ENCODE results near the gene TANGO6.
"Not testable (repeated sequence)": the region's sequence is repeated elsewhere in the genome, so short reads cannot be mapped to it uniquely, and the experiment has no call there.

Gene TANGO6

DNA sequence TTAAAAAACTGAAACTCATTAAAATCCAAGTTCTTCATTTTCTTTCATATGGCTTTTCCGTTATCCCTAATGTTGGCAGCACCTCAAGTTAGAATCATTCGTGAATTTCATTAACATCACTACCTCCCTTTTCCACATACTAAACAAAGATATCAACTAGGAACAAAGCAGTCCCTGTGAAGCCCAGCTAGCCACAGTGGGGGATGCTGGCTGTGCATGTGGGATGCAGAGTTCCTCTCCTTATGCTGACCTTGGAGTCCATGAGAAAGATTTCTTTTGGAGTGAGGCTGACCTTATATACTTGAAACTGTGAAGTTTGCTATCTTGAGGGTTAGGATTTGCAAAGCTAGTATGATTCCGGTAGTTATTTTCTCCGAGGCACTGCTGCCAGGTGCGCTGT, 117.6 kb downstream of the TANGO6 start:
- no peak for DNase-seq (ENCODE audit: low read depth in 4 of 4, low spot score in 1 of 4)

DNA sequence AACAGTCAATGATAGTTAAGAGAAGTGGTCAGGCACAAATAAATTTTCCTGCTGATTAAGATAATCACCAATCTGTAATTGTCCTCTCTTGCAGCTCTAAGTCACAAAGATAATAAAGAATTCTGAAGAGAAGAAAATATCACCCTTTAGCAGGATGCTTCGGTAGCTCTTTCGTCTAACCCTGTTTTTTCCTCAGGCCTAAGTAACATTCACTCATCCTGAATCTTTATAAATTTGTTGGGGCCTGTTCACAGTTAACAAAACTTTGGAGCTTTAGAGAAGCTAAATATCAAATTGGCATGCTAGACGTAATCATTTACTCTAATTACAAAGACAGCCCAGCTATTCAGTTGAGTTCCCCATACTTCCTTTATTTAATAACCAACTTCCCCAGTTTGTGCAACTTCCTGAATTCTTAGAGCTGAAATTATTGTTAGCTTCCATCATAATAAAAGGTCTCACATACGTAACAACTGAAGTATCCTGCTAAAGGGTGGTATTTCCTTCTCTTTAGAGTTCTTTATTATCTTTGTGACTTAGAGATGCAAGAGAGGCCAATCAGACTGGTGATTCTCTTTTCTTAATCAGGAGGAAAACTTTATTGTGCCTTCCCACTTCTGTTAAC, 118.6 kb downstream of the TANGO6 start:
- DNase-seq (ENCODE audit: low read depth in 4 of 4, low spot score in 1 of 4): no peak

- DNase-seq (ENCODE audit: low read depth in 4 of 4, low spot score in 1 of 4): no peak
Observed at GRCh38 chr16:68969338-68969737, 126.0 kb downstream of the TANGO6 start.

GRCh38 chr16:68972013-68972412, 128.7 kb downstream of the TANGO6 start:
- no peak for DNase-seq (ENCODE audit: low read depth in 4 of 4, low spot score in 1 of 4)

DNA sequence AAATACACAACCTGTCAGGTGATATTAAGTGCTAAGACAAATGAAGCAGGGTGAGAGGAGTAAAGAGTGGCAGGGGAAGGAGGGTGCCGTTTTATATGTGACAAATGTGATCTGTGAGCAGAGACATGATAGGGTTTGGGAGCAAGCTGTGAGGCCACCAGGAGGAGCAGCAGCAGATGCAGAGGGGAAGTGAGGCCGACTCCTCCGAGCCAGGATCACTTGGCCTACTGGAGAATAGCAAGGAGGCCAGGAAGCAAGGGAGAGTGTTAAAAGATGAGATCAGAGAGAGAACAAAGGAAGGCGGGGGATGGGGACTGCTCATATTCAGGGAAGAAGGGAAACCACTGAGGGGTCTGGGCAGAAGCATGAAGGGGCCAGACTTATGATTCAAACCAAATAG, 129.4 kb downstream of the TANGO6 start:
- DNase-seq (ENCODE audit: low read depth in 4 of 4, low spot score in 1 of 4): no peak

DNA sequence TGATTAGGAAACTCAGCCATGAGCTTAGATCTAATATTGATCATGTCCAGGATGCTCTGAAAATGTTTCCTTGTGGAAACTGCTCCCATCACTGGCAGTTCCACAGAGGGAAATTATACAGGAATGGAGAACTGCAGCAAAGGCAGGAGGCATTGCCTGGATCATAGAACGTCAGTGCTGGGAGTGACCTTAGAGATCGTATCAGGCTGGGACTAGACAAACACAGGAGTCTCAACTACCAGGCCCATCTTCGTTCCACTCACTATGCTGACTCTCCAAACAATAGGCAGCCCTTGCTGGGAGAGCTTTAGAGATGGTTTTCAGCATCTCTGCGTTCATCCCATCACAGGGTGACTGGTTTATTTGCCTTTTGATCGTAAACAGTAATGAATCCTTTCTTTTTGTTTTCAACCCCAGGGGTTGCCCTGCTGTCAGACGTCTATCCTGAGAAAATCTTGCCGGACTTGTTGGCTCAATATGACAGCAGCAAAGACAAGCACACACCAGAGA, 130.3 kb downstream of the TANGO6 start:
- DNase-seq (ENCODE audit: low read depth in 4 of 4, low spot score in 1 of 4): no peak

DNA sequence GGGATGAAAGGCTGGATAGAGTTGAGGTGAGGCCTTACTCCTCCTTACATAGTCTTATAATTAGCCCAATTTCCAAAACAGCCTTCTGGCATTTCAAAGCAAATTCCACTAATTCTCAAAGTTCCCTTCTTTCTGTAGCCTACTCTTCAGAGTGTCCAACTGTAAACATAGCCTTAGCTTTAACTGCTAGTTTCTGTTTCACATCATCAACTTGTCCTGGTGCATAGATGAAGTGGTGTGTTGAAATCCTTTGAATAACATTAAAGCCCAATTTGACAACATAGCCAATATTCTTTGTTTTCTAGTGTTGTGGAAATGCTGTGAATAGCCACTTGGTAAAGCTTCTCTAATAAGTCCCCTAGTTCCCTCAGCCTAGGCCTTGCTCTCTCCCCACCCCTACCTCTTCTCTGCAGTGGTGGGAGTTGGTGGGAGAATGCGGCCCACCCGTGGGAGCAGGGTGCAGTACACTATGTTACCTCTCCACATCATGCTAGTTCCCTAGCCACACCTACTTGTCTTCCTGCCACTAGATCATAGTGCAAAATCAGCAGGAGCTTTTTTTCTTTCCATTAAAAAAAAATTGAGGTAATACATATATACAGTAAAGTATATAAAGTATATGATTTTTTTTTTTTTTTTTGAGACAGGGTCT, 135.1 kb downstream of the TANGO6 start:
- no peak for DNase-seq (ENCODE audit: low read depth in 4 of 4, low spot score in 1 of 4)

DNA sequence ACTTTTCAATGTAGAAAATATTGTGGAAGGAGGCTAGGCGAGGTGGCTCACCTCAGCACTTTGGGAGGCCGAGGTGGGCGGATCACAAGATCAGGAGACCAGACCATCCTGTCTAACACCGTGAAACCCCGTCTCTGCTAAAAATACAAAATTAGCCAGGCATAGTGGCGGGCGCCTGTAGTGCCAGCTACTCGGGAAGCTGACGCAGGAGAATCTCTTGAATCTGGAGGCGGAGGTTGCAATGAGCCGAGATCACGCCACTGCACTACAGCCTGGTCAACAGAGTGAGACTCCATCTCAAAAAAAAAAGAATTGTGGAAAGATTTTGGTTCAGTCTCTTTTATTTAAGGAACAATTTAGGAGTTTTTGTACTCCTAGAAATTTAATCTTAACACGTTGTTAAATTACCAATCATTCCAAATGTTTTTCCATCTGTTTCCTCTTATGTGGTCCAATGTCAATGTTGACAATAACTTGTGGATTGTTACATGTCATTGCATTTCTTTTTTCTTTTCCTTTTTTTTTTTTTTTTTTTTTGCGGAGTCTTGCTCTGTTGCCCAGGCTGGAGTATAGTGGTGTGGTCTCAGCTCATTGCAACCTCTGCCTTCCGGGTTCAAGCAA, 137.5 kb downstream of the TANGO6 start:
- DNase-seq (ENCODE audit: low read depth in 4 of 4, low spot score in 1 of 4): no peak

GRCh38 chr16:68981971-68982370, 138.6 kb downstream of the TANGO6 start:
- DNase-seq (ENCODE audit: low read depth in 4 of 4, low spot score in 1 of 4): no peak

DNA sequence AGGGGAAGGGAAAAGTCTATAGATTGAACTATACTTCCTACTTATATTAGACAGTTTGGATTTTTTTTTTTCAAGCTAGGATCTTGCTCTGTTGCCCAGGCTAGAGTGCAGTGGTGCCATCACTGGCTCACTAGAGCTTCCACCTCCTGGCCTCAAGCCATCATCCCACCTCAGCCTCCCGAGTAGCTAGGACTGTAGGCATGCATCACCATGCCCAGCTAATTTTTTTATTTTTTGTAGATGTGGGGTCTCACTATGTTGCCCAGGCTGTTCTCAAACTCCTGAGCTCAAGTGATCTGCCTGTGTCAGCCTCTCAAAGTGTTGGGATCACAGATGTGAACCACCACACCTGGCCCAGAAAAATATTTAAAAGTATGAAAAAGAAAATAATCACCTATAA, 141.1 kb downstream of the TANGO6 start:
- no peak for DNase-seq (ENCODE audit: low read depth in 4 of 4, low spot score in 1 of 4)

DNA sequence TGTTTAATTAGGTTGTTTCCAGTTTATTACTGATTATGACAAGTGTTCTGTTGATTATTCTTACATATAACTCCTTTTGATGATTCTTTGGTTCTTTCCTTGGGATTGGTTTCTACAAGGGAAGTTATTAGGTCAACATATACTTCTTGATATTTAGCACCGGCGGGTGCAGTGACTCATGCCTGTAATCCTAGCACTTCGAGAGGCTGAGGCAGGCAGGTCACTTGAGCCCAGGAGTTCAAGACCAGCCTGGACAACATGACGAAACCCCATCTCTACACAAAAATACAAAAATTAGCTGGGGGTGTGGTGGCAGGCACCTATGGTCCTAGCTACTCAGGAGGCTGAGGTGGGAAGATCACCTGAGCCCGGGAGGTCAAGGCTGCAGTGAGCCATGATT, 141.9 kb downstream of the TANGO6 start:
- no peak for DNase-seq (ENCODE audit: low read depth in 4 of 4, low spot score in 1 of 4)

DNA sequence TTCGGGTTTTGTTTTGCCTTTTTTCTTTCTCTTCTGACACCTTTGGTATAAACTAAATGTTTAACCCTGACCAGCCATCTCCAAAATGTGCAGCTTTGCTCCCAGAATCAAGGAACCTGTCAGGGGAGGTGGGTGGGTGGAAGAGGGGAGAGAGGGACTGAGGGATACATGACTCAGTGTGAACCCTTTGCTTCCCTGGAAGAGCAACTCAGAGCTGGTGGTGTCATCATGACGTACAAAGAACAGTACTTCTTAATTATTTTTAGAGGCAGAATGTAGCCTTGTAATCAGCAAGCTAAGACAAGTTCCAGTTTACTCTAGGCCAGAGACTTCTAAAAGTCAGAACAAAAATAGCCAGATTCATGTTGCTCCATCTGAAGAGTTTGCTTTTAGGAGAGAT, 142.5 kb downstream of the TANGO6 start:
- DNase-seq (ENCODE audit: low read depth in 4 of 4, low spot score in 1 of 4): no peak

DNA sequence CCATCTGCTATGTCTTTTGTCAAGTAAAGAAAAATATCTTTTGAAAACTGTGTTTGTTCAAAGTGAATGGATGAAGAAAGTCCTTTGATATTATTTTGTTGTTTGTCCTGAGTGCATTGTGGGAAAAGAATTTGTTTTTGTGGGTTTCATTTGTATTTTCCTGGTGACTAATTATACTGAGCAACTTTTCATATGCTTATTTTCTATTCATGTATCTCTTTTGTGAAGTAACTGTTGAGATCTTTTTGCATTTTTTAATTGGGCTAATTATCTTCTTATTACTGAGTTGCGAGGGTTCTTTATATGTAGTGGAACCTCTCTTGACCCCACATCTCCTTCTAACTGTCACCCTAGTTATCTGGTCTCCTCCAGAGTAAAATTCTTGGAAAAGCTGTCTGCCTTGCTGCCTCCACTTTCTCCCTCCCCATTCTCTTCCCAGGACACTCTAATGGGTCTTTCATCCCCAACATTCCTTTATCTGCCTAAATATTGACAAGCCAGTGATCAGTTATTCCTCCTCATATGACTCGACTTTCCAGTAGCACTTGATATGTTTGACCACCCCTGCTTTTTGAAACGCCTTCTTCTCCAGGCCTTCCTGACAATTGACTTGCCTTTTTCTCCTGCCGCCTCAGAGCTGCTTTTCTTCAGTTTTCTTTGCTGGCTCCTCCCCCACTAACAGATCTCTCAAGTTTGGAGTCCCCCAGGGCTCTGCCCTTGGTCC, 144.6 kb downstream of the TANGO6 start:
- DNase-seq (ENCODE audit: low read depth in 4 of 4, low spot score in 1 of 4): no peak

GRCh38 chr16:68990172-68990845, 147.0 kb downstream of the TANGO6 start:
- not testable (repeated sequence) for DNase-seq (ENCODE audit: low read depth in 4 of 4, low spot score in 1 of 4)

- no peak for DNase-seq (ENCODE audit: low read depth in 4 of 4, low spot score in 1 of 4)
Observed at GRCh38 chr16:68991075-68991474, 147.7 kb downstream of the TANGO6 start.

- DNase-seq (ENCODE audit: low read depth in 4 of 4, low spot score in 1 of 4): no peak
Observed at GRCh38 chr16:68992521-68992920, 149.2 kb downstream of the TANGO6 start.

- no peak for DNase-seq (ENCODE audit: low read depth in 4 of 4, low spot score in 1 of 4)
Observed at GRCh38 chr16:68993456-68993855, 150.1 kb downstream of the TANGO6 start.

DNA sequence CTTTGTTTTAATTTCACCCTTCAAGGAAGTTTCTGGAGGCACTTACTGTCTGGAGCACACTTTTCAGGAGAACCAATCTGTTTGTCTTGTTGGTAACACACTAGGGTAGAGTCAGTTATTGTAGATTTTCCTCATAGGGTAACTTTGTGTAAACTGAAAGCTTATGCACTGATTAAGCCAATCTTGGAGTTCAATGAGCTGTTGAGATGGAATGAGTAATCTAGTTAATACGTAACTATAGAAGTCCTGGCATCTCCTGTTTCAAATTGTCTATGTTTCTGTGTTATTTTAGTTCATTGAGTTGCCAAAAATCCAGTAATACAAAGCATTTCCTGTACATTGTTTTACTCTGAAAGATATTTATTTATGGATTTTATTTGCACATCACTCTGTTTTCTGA, 150.6 kb downstream of the TANGO6 start:
- no peak for DNase-seq (ENCODE audit: low read depth in 4 of 4, low spot score in 1 of 4)

- no peak for DNase-seq (ENCODE audit: low read depth in 4 of 4, low spot score in 1 of 4)
Observed at GRCh38 chr16:68994324-68994723, 151.0 kb downstream of the TANGO6 start.

DNA sequence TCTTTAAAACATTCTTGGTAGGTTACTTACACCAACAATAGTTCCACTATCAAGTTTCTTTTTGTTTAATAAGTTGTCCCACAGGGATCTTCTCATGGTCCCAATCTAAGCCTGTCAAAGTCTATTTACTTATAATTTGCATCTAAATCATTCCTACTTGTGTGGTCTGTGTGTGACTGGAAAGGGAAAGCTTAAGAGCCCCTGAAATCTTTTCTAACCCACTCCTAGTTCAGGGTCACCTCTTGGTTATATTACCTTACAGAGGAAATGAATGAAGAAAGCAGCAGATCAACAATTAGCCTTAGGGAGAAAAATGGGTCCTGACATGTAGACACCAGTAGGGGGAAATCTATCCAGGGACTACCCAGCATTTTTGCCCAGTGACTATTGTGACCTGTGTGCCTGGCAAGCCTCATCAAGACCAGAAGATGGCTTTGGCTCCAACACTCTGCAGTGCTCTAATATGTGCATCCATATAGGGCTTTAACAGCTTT, 151.7 kb downstream of the TANGO6 start:
- DNase-seq (ENCODE audit: low read depth in 4 of 4, low spot score in 1 of 4): no peak

DNA sequence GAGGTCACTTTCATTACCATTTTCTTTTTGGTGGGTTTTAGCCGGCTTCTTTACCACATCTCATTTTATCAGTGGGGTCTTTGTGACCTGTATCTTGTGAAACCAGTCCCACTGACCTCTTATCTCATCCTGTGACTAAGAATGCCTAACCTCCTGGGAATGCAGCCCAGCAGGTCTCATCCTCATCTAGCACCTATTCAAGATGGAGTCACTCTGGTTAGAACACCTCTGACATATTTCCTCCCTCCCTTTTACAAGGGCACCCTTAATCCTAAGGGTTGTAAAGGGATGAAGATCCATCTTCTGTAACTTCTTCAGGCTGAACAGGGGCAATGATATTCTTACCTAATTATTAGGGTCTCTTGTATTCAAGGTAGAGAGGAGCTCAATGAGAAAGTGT, 154.2 kb downstream of the TANGO6 start:
- DNase-seq (ENCODE audit: low read depth in 4 of 4, low spot score in 1 of 4): no peak
